ENCODE data around the gene BMI1.

GRCh38 chr10:22321156-22321923, 441 bp downstream of the BMI1 start:
- TF ChIP-seq, protein P1, sequence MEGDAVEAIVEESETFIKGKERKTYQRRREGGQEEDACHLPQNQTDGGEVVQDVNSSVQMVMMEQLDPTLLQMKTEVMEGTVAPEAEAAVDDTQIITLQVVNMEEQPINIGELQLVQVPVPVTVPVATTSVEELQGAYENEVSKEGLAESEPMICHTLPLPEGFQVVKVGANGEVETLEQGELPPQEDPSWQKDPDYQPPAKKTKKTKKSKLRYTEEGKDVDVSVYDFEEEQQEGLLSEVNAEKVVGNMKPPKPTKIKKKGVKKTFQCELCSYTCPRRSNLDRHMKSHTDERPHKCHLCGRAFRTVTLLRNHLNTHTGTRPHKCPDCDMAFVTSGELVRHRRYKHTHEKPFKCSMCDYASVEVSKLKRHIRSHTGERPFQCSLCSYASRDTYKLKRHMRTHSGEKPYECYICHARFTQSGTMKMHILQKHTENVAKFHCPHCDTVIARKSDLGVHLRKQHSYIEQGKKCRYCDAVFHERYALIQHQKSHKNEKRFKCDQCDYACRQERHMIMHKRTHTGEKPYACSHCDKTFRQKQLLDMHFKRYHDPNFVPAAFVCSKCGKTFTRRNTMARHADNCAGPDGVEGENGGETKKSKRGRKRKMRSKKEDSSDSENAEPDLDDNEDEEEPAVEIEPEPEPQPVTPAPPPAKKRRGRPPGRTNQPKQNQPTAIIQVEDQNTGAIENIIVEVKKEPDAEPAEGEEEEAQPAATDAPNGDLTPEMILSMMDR (IDR thresholded peaks at IDR 0.05; ENCODE audit: low read length), result no peak
- TF ChIP-seq EZH2 (optimal IDR thresholded peaks at IDR 0.05; ENCODE audit: low read depth, low read length), result no peak

All from MM.1S (cell line).